HG03354 (cell line): ENCODE results near the gene RGS6.

Experiments used
- ATAC-seq: cut with Tn5 transposase; IDR thresholded peaks from one replicate; pipeline ENCODE4 v1.9.1; 2021; ENCODE audit warnings: mild to moderate bottlenecking; ENCODE audit not compliant: unreplicated experiment, poor library complexity, severe bottlenecking

RGS6 gene

GRCh38 chr14:72060917-72061316 lies 128.7 kb downstream of the RGS6 start:
- ATAC-seq = no peak

- ATAC-seq = no peak
These were observed 129.5 kb downstream of the RGS6 start for GRCh38 chr14:72061718-72062117.

GRCh38 chr14:72063761-72064282 lies 131.6 kb downstream of the RGS6 start:
- ATAC-seq = no peak

GRCh38 chr14:72064501-72064900 lies 132.3 kb downstream of the RGS6 start:
- no peak for ATAC-seq

- no peak for ATAC-seq
These were observed 138.2 kb downstream of the RGS6 start for GRCh38 chr14:72070458-72070857.

GRCh38 chr14:72075649-72076334 lies 143.6 kb downstream of the RGS6 start:
- no peak for ATAC-seq

- no peak for ATAC-seq
These were observed 148.9 kb downstream of the RGS6 start for GRCh38 chr14:72081137-72081536.

GRCh38 chr14:72084935-72085334 lies 152.7 kb downstream of the RGS6 start:
- ATAC-seq = no peak

GRCh38 chr14:72089625-72090024 lies 157.4 kb downstream of the RGS6 start:
- ATAC-seq = no peak

GRCh38 chr14:72094844-72095582 lies 162.8 kb downstream of the RGS6 start:
- ATAC-seq = no peak

GRCh38 chr14:72097173-72097783 lies 165.0 kb downstream of the RGS6 start:
- no peak for ATAC-seq

- no peak for ATAC-seq
These were observed 166.0 kb downstream of the RGS6 start for GRCh38 chr14:72098210-72098609.

- ATAC-seq = no peak
These were observed 167.3 kb downstream of the RGS6 start for GRCh38 chr14:72099566-72099965.

- ATAC-seq = no peak
These were observed 171.9 kb downstream of the RGS6 start for GRCh38 chr14:72104011-72104613.

GRCh38 chr14:72111911-72112310 lies 179.7 kb downstream of the RGS6 start:
- no peak for ATAC-seq

GRCh38 chr14:72118841-72119240 lies 186.6 kb downstream of the RGS6 start:
- ATAC-seq = no peak

GRCh38 chr14:72120315-72120714 lies 188.1 kb downstream of the RGS6 start:
- ATAC-seq = no peak

- ATAC-seq = no peak
These were observed 191.5 kb downstream of the RGS6 start for GRCh38 chr14:72123755-72124154.

- no peak for ATAC-seq
These were observed 191.9 kb downstream of the RGS6 start for GRCh38 chr14:72124171-72124570.

GRCh38 chr14:72126091-72126490 lies 193.9 kb downstream of the RGS6 start:
- no peak for ATAC-seq
